ENCODE data around the gene RRP15. TPM values are rescaled to one million over a fixed set of nuclear protein-coding genes. Genes with fewer than 3 reads are reported as not detected.
A peak's percentile ranks its signal among the peaks of the same experiment; 100 is the strongest.

Gene RRP15, protein sequence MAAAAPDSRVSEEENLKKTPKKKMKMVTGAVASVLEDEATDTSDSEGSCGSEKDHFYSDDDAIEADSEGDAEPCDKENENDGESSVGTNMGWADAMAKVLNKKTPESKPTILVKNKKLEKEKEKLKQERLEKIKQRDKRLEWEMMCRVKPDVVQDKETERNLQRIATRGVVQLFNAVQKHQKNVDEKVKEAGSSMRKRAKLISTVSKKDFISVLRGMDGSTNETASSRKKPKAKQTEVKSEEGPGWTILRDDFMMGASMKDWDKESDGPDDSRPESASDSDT
- 10 to 100 TPM; 46.1 to 49.4 TPM for total RNA-seq
- polyA plus RNA-seq = 18.2 TPM

DNA sequence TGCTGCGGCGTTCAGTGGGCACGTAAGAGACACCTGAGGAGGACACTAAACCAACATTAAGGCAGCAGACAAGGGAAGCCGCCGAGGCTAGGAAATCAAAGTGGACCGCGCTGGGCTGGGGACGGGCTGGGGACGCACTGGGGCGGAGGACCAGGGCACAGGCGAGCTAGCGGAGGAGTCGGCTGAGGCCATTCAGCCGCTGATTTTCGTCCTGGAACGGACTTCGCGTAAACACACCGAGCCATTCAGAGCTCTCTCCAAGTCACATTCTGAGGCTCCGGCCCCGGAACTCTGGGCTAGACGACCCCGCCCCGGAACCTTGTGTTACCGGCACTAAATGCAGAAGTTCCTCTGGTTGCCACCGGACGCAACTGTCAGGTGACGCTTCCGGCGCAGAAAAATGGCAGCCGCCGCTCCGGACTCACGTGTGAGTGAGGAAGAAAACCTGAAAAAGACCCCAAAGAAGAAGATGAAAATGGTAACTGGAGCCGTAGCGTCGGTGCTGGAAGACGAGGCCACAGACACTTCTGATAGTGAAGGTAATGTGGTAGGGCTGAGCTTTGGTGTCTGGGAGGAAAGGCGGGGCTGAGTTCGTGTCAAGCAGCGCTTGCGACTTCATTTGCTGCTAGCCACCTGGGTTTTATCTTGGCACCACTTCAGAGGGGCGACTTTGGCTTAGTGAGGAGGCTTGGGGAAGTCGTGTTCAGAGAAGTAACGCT, at the start of gene RRP15:
RRP15 (plus strand) TSS at position 377 of the 719 bp plus-strand sequence; CDS start at position 401, 24 bp downstream.
- Histone ChIP-seq H3K27ac (ENCODE audit: low read depth, low read length) (peak within 1 kb of the TSS; percentile 73), H3K4me1 (ENCODE audit: insufficient read depth, low read length) (peaks cover 16% of the 10 kb centered on the region), H3K9me3 (ENCODE audit: low read length) (no peaks in the 10 kb centered on the region), H3K27me3 (ENCODE audit: insufficient read depth, low read length, poor library complexity, severe bottlenecking) (no peaks in the 10 kb centered on the region), H3K36me3 (ENCODE audit: insufficient read depth, low read length) (no peaks in the 10 kb centered on the region), H3K4me3 (ENCODE audit: low read length) (peak within 1 kb of the TSS; percentile 99)
- peak within 1 kb of the TSS; percentile 88 to 100 (median 98) for H3K27ac Mint-ChIP-seq
- peaks cover 0 to 14% (median 6%) of the 10 kb centered on the region in 3 donors for H3K36me3 Mint-ChIP-seq
- peaks cover 9 to 29% of the 10 kb centered on the region in 2 donors for H3K27me3 Mint-ChIP-seq
- POLR2A ChIA-PET = interaction anchor here (0.9 to 1.6 kb wide), 2 partner anchors 654 to 894 kb away, joined by 3 to 5 read pairs; partner anchors contain the start of genes GPATCH2 and SPATA17
- peak within 1 kb of the TSS; percentile 97 to 100 (median 99) for H3K4me3 Mint-ChIP-seq
- H3K4me1 Mint-ChIP-seq = peaks cover 35 to 42% (median 39%) of the 10 kb centered on the region in 3 donors
- CTCF ChIA-PET = no interaction called here
- peak; percentile 74 to 87 (median 78) for DNase-seq
- H3K9me3 Mint-ChIP-seq = peaks cover 2 to 7% (median 3%) of the 10 kb centered on the region in 5 donors

GRCh38 chr1:218242171-218242570, 42.9 kb upstream of the RRP15 start:
- H3K36me3 ChIP-seq (ENCODE audit: insufficient read depth, low read length) = no peaks in the 10 kb centered on the region
- Mint-ChIP-seq H3K4me1 (no peaks in the 10 kb centered on the region), H3K4me3 (no peak overlapping the region), H3K27ac (no peak overlapping the region), H3K27me3 (peaks cover 4 to 18% of the 10 kb centered on the region in 2 donors), H3K9me3 (peaks cover 0 to 3% (median 0%) of the 10 kb centered on the region in 5 donors), H3K36me3 (no peaks in the 10 kb centered on the region)
- DNase-seq = no peak
- H3K9me3 ChIP-seq (ENCODE audit: low read length) = no peaks in the 10 kb centered on the region
- H3K4me1 ChIP-seq (ENCODE audit: insufficient read depth, low read length) = no peaks in the 10 kb centered on the region
- no peak overlapping the region for H3K27ac ChIP-seq (ENCODE audit: low read depth, low read length)
- ChIA-PET POLR2A (no interaction called here), CTCF (no interaction called here)
- H3K4me3 ChIP-seq (ENCODE audit: low read length) = no peak overlapping the region
- H3K27me3 ChIP-seq (ENCODE audit: insufficient read depth, low read length, poor library complexity, severe bottlenecking) = no peaks in the 10 kb centered on the region

DNA sequence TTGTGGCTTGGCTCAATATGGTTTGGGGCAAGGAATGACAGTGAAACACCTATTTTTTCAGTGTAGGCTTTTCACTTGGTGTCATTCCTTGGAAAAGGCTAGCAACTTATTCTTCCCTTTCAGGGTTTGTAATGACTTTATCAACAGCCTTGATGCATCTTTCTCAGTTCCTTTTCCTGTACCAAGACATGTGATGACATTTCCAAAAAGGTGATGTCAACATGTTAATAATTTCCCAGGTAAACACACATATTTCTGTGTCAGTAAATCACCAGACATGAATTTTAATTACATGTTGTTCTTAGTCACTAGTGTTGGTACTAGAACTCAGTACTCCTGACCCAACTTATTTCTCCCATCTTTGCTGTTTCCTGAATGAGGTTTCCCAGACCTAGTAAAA, 37.8 kb upstream of the RRP15 start:
- DNase-seq = no peak
- H3K4me1 Mint-ChIP-seq = no peaks in the 10 kb centered on the region
- no peaks in the 10 kb centered on the region for H3K9me3 Mint-ChIP-seq
- CTCF ChIA-PET = no interaction called here
- no peaks in the 10 kb centered on the region for H3K9me3 ChIP-seq (ENCODE audit: low read length)
- H3K4me3 Mint-ChIP-seq = no peak overlapping the region
- H3K36me3 Mint-ChIP-seq = no peaks in the 10 kb centered on the region
- H3K27ac ChIP-seq (ENCODE audit: low read depth, low read length) = no peak overlapping the region
- no peaks in the 10 kb centered on the region for H3K4me1 ChIP-seq (ENCODE audit: insufficient read depth, low read length)
- no peaks in the 10 kb centered on the region for H3K27me3 ChIP-seq (ENCODE audit: insufficient read depth, low read length, poor library complexity, severe bottlenecking)
- POLR2A ChIA-PET = no interaction called here
- H3K27me3 Mint-ChIP-seq = peaks cover 13 to 32% of the 10 kb centered on the region in 2 donors
- no peak overlapping the region for H3K27ac Mint-ChIP-seq
- H3K36me3 ChIP-seq (ENCODE audit: insufficient read depth, low read length) = no peaks in the 10 kb centered on the region
- H3K4me3 ChIP-seq (ENCODE audit: low read length) = no peak overlapping the region

DNA sequence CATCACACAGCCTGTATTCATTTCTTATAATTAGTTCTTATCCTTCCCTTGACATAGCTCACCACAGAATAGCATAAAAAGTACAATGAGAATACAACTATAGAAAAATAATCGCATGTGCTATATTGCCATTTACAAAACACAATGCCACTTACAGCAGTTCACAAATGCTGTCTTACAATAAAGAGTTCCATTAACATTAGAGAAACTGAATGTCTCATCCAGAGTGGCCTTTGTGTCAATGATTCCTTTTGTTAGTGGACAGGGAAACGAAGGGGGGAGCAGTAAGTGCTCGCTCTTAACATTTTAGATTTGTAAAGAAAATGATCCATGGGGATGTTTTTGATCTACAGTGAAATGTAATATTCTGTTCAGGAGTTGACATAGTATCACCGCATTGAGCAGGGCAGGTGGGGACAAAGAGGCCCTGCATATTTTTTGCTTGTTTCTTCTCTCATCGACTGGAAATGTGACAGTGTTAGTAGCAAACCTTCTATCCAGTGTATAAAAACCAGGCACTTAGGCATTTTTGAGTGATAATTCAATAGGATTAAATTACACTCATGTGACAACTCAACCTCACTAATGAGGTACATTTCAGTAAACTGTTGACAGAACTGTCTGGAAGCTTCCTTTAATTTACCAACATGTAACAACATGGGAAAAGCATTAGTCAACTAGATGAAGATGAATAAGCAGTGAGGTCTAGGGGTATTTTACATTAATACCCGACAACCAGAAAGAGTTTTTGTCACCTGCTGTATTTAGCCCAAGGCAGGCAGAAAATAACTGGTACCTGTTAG, 35.6 kb upstream of the RRP15 start:
- Mint-ChIP-seq H3K27ac (no peak overlapping the region), H3K36me3 (no peaks in the 10 kb centered on the region), H3K27me3 (peaks cover 13 to 36% of the 10 kb centered on the region in 2 donors), H3K9me3 (no peaks in the 10 kb centered on the region), H3K4me3 (no peak overlapping the region), H3K4me1 (no peaks in the 10 kb centered on the region)
- DNase-seq = no peak
- no peaks in the 10 kb centered on the region for H3K36me3 ChIP-seq (ENCODE audit: insufficient read depth, low read length)
- POLR2A ChIA-PET = no interaction called here
- H3K4me1 ChIP-seq (ENCODE audit: insufficient read depth, low read length) = no peaks in the 10 kb centered on the region
- no peak overlapping the region for H3K27ac ChIP-seq (ENCODE audit: low read depth, low read length)
- H3K4me3 ChIP-seq (ENCODE audit: low read length) = no peak overlapping the region
- CTCF ChIA-PET = no interaction called here
- H3K9me3 ChIP-seq (ENCODE audit: low read length) = no peaks in the 10 kb centered on the region
- no peaks in the 10 kb centered on the region for H3K27me3 ChIP-seq (ENCODE audit: insufficient read depth, low read length, poor library complexity, severe bottlenecking)

DNA sequence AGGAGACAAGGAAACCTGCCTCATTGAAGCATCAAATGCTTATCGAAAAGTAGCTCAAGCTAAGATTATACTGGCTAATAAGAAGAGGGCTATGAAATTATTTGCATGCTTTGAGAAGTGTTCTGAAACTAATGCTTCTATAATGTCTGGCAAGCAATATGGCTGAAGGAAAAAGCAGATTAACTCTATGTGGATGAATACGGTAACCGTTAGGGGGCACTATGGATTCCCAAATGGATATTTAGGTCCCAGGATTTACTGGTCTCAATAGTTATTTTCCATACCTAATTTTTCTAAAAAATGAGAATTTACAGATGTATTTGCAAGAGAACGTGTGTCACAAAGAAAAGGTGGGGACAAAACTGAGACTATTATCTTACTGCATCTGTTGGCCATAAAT, 34.6 kb upstream of the RRP15 start:
- H3K4me1 ChIP-seq (ENCODE audit: insufficient read depth, low read length) = no peaks in the 10 kb centered on the region
- no peaks in the 10 kb centered on the region for H3K36me3 Mint-ChIP-seq
- DNase-seq = no peak
- no peak overlapping the region for H3K4me3 ChIP-seq (ENCODE audit: low read length)
- H3K9me3 Mint-ChIP-seq = no peaks in the 10 kb centered on the region
- H3K27me3 Mint-ChIP-seq = peaks cover 11 to 32% of the 10 kb centered on the region in 2 donors
- H3K9me3 ChIP-seq (ENCODE audit: low read length) = no peaks in the 10 kb centered on the region
- CTCF ChIA-PET = no interaction called here
- no peak overlapping the region for H3K27ac ChIP-seq (ENCODE audit: low read depth, low read length)
- H3K4me3 Mint-ChIP-seq = no peak overlapping the region
- no peaks in the 10 kb centered on the region for H3K4me1 Mint-ChIP-seq
- POLR2A ChIA-PET = no interaction called here
- H3K27me3 ChIP-seq (ENCODE audit: insufficient read depth, low read length, poor library complexity, severe bottlenecking) = no peaks in the 10 kb centered on the region
- H3K27ac Mint-ChIP-seq = no peak overlapping the region
- H3K36me3 ChIP-seq (ENCODE audit: insufficient read depth, low read length) = no peaks in the 10 kb centered on the region

GRCh38 chr1:218254296-218254946, 30.7 kb upstream of the RRP15 start:
- Mint-ChIP-seq H3K9me3 (peaks cover 0 to 5% (median 3%) of the 10 kb centered on the region in 5 donors), H3K27ac (no peak overlapping the region), H3K4me3 (no peak overlapping the region), H3K36me3 (no peaks in the 10 kb centered on the region), H3K4me1 (no peaks in the 10 kb centered on the region), H3K27me3 (peaks cover 1 to 23% of the 10 kb centered on the region in 2 donors)
- Histone ChIP-seq H3K9me3 (ENCODE audit: low read length) (no peaks in the 10 kb centered on the region), H3K27ac (ENCODE audit: low read depth, low read length) (no peak overlapping the region), H3K36me3 (ENCODE audit: insufficient read depth, low read length) (no peaks in the 10 kb centered on the region), H3K4me1 (ENCODE audit: insufficient read depth, low read length) (no peaks in the 10 kb centered on the region), H3K27me3 (ENCODE audit: insufficient read depth, low read length, poor library complexity, severe bottlenecking) (no peaks in the 10 kb centered on the region), H3K4me3 (ENCODE audit: low read length) (no peak overlapping the region)
- CTCF ChIA-PET = no interaction called here
- POLR2A ChIA-PET = no interaction called here
- DNase-seq = no peak

GRCh38 chr1:218255090-218255489, 30.0 kb upstream of the RRP15 start:
- Mint-ChIP-seq H3K27me3 (peaks cover 3 to 26% of the 10 kb centered on the region in 2 donors), H3K9me3 (peaks cover 3 to 11% (median 7%) of the 10 kb centered on the region in 5 donors), H3K4me1 (no peaks in the 10 kb centered on the region), H3K27ac (no peak overlapping the region), H3K4me3 (no peak overlapping the region), H3K36me3 (no peaks in the 10 kb centered on the region)
- POLR2A ChIA-PET = no interaction called here
- no peak for DNase-seq
- H3K9me3 ChIP-seq (ENCODE audit: low read length) = no peaks in the 10 kb centered on the region
- no peaks in the 10 kb centered on the region for H3K36me3 ChIP-seq (ENCODE audit: insufficient read depth, low read length)
- no peaks in the 10 kb centered on the region for H3K4me1 ChIP-seq (ENCODE audit: insufficient read depth, low read length)
- no peak overlapping the region for H3K27ac ChIP-seq (ENCODE audit: low read depth, low read length)
- H3K27me3 ChIP-seq (ENCODE audit: insufficient read depth, low read length, poor library complexity, severe bottlenecking) = no peaks in the 10 kb centered on the region
- no peak overlapping the region for H3K4me3 ChIP-seq (ENCODE audit: low read length)
- CTCF ChIA-PET = no interaction called here

All from CD8-positive, alpha-beta memory T cell (primary cell).